HG03139 (cell line): ENCODE measurements around the gene SPAG16.
"Not testable (repeated sequence)": the region's sequence is repeated elsewhere in the genome, so short reads cannot be mapped to it uniquely, and the experiment has no call there.

ENCODE experiments used
- ATAC-seq: cut with Tn5 transposase; IDR thresholded peaks from one replicate; pipeline ENCODE4 v1.9.1; 2021; ENCODE audit not compliant: unreplicated experiment

SPAG16 gene

GRCh38 chr2:213688825-213689224 lies 404.6 kb downstream of the SPAG16 start:
- not testable (repeated sequence) for ATAC-seq

DNA sequence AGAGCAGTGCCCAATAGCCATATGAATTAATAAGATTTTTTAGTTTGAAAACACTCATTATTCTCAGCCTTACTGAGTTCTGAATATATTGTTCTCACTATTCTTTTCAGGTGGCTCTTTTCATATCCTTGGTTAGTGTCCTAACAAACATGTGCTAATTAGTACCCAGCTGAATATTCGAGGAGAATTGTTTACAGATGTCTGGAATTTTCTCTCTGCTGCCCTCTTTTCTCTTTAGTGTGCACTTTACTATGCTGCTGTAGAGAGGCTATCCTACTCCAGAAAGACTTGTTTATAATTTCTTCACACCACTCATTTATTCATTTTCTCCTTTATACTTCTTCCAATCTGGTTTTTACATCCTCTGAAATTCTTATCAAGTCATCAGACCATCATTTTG lies 405.3 kb downstream of the SPAG16 start:
- no peak for ATAC-seq

DNA sequence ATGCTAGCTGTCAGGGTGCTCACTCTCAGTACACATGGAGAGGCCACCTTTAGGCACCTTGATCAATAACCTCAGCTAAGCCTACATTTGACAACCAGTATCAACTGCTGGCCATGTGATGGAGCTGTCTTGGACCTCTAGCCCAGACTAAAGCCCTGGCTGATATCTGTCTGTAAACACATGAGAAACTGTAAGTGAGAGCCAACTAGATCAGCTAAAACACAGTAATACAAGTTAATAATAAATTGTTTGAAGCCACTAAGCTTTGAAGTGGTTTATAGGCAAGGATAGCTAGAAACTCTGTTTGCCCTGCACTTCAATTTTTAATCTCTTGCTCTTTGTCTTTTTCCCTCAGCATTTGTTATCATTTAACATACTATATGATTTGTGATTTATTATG lies 407.1 kb downstream of the SPAG16 start:
- no peak for ATAC-seq

DNA sequence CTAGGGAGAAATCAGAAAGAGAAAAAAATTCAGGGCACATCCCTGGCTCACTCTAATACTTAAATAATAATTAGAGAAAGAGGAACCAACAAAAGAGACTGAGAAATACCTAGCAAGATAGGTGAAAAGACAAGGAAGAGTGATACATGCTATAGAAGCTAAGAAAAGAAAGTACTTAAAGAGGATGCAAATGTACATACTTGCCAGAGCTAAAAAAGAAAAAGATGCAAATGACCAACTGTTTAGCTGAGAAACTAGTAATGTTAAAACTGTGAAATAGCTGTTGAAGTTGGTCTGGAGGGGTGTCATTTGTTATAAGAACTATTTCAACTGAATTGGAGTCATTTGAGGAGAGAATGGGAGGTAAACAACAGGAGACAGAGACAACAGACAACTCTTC lies 412.2 kb downstream of the SPAG16 start:
- no peak for ATAC-seq

DNA sequence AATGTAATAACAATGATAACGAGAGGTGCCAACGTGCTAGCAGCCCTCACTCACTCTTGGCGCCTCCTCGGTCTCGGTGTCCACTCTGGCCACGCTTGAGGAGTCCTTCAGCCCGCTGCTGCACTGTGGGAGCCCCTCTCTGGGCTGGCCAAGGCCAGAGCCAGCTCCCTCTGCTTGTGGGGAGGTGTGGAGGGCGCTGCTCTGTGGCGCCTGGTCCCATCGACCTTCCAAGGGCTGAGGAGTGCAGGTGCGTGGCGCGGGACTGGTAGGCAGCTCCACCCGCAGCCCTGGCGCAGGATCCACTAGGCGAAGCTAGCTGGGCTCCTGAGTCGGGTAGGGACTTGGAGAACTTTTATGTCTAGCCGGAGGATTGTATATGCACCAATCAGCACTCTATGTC lies 417.1 kb downstream of the SPAG16 start:
- not testable (repeated sequence) for ATAC-seq

GRCh38 chr2:213703406-213704098 lies 419.3 kb downstream of the SPAG16 start:
- ATAC-seq = no peak

GRCh38 chr2:213710164-213710563 lies 425.9 kb downstream of the SPAG16 start:
- ATAC-seq = no peak

GRCh38 chr2:213718411-213718810 lies 434.1 kb downstream of the SPAG16 start:
- ATAC-seq = not testable (repeated sequence)

GRCh38 chr2:213722565-213722964 lies 438.3 kb downstream of the SPAG16 start:
- ATAC-seq = no peak

- no peak for ATAC-seq
These were observed 438.8 kb downstream of the SPAG16 start for GRCh38 chr2:213723041-213723560.

DNA sequence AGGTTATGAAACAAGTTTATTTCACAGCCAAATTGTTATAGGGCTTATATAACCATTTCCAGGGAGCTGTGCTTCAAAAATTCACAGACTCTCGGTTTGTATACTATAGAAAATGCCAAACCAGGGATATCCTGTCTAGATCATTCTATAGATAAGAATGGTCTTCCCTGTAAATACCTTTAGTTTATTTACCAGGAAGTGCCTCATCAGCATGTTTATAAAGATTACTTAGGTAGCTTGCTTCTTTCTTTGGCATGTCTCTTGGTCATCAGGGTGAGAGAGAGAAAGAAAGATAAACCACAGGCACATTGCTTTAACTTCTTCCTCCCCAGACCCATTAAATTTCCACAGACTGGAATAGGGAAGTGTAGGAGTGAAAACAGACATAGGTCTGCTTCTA lies 439.4 kb downstream of the SPAG16 start:
- ATAC-seq = no peak

DNA sequence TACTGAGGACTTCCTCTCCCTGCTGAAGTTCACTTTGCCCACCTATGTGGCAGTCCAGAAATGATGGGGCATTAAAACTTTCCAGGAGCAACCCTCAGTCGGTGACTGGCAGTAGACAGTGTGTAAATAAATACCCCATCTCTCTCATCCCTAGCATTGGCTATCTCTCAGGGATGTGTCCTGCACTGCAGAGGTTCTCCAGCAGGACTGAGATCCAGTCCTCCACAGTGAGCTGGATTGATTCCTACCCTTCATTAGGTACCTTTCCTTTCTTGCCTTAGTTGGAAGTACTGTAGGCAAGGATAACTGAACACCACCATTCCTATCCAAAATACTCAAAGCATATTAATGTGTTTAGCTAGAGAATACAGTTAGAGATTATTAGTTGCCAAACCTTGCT lies 441.8 kb downstream of the SPAG16 start:
- ATAC-seq = no peak

DNA sequence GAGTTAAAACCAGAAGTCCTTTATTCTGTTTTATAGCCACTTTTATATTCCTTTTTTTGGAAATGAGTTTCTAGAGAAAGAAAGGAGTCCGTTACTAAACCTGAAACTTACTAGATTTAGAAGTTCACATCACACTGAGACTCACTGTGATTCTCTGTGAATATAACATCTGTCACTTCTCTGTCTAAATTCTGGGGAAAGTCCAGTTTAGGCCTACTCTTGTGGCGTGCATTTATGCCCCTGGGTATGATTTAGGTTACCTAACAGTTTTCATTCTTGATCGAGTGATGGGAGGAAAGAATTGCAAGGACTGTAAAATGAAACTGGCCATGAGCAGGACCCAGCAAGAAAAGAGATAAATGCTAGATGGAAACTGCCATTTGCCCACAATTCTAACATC lies 449.6 kb downstream of the SPAG16 start:
- ATAC-seq = peak; percentile 86

GRCh38 chr2:213740453-213740852 lies 456.2 kb downstream of the SPAG16 start:
- peak; percentile 66 for ATAC-seq

GRCh38 chr2:213751446-213751845 lies 467.2 kb downstream of the SPAG16 start:
- ATAC-seq = peak; percentile 77

DNA sequence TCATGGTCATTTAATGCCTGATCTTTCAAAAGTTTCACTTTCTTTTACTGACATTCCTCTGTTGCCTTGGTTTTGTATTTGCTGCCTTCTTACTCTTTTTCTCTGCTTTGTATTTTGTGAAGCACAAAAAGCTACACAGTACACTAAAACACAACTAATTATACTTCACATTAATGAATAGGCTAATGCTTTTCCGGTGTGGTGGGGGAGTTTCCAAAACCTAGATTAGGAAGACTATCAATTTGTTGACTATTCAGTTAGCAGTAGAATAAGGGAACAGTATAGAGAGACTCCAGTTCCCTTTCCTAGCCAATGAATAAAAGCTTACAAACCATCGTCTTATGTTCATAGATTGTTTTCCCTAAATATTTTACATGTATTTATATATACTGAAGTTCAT lies 468.3 kb downstream of the SPAG16 start:
- ATAC-seq = no peak

GRCh38 chr2:213757525-213757924 lies 473.3 kb downstream of the SPAG16 start:
- no peak for ATAC-seq

DNA sequence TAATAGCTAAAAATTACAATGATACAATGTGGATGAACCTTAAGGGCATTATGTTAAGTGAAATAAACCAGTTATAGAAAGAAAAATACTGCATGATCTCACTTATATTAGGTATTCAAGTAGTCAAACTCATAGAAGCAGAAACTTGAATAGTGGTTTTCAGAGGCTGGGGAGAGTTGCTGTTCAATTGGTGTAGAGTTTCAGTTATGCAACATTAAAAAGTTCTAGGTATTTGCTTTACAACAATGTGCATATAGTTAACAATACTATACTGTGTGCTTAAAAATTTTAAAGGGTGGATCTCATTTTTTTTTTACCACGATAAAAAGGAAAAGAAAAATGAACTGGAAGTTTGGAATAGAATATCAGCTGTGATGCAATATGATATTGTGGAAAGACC lies 479.1 kb downstream of the SPAG16 start:
- no peak for ATAC-seq

GRCh38 chr2:213763963-213764362 lies 479.7 kb downstream of the SPAG16 start:
- no peak for ATAC-seq

- no peak for ATAC-seq
These were observed 480.6 kb downstream of the SPAG16 start for GRCh38 chr2:213764849-213765248.

DNA sequence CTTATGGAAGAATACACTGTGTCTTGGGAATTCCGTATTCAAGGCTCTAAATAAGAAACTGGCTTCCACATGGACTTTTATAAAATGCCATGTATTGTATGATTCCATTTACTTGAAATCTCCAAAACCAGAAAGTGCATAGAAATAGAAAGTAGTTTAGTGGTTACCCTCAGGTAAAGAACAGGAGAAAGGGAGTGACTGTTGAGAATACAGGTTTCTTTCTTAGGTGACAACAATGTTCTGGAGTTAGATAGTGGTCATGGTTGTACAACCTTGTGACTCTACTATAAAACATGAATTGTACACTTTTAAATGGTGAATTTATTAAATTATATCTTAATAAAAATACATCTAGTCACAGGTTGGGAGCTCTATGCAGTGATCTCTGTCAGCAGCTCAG lies 481.8 kb downstream of the SPAG16 start:
- ATAC-seq = peak; percentile 29

DNA sequence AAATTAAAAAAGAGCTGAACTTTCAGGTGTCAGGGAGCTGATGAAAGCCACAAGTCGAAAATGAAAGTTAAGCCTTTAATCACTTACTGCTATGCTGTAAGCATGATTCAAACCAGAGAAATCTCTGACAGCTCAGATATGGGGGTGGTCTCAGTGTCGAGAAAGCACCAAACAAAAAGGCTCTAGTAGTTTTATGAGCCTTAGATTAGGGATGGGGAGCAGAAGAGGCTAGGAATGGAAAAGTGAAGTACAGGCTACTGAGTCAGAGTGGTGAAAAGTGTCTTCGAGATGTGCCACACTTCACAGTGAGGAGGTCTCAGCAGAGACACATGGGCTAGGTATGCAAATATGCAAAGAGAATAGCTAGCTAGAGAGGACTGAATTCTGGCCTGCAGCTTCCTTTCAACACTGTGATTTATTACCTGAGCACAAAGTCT lies 482.2 kb downstream of the SPAG16 start:
- ATAC-seq = peak; percentile 96

DNA sequence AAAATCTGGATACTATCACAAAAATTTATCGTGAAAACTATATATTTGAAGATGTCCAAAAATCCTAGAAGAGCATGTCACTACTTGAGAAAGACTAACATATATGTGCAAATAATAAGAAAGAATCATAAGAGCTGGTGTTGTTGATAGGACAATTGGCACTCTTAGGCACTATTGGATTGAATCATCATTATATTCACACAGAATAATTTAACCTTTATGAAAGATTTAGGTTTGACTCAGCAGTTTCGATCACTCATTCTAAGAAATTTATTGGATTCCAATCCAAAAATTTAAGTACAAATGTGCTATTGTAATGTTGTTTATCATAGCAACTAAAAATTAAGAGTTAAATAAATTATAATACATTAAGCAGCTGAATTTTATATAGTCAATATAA lies 503.6 kb downstream of the SPAG16 start:
- ATAC-seq = no peak
